Esophagus muscularis mucosa (tissue), 4 donors: Measurements from ENCODE around the gene GHRL. TPM values are rescaled to one million over a fixed set of nuclear protein-coding genes. Genes with fewer than 3 reads are reported as not detected.

Experiments used
- DNase-seq: peaks from one replicate; pipeline ENCODE4 v3.0.0-alpha.2; 2017; ENCODE audit errors: extremely low spot score
- H3K27ac ChIP-seq, 4 donors: fragments of 200-600 bp; sonication (generic); replicated peaks in 1 of 4; 1 replicate in 3 of 4; 2 replicates in 1 of 4; pipeline ENCODE4 v1.5.1; 2016 to 2019; ENCODE audit warnings: mild to moderate bottlenecking in 1 of 4
- H3K27me3 ChIP-seq, 4 donors: fragments of 200-600 bp; sonication (generic); one replicate each; pipeline versions ENCODE4 v1.5.1 to v1.6.0; 2016 to 2019
- H3K36me3 ChIP-seq, 4 donors: fragments of 200-600 bp; sonication (generic); one replicate each; pipeline ENCODE4 v1.5.1; 2016 to 2019
- H3K4me1 ChIP-seq, 4 donors: fragments of 200-600 bp; sonication (generic); one replicate each; pipeline ENCODE4 v1.5.1; 2016 to 2019
- H3K4me3 ChIP-seq, 4 donors: fragments of 200-600 bp; sonication (generic); 1 replicate in 2 of 4; 2 replicates in 2 of 4; pipeline ENCODE4 v1.5.1; 2016 to 2019; ENCODE audit warnings: mild to moderate bottlenecking in 4 of 4, moderate library complexity in 1 of 4
- H3K9me3 ChIP-seq, 4 donors: fragments of 200-600 bp; sonication (generic); 1 replicate in 3 of 4; 2 replicates in 1 of 4; pipeline ENCODE4 v1.5.1; 2016 to 2019
- EP300 ChIP-seq: sonication (generic); formaldehyde crosslinking; IDR thresholded peaks from one replicate; pipeline ENCODE4 v1.6.1; 2017; ENCODE audit warnings: antibody characterized with exemption
- POLR2A ChIP-seq: fragments of 450-650 bp; IDR thresholded peaks from one replicate; pipeline ENCODE4 v1.6.1; 2017; ENCODE audit warnings: antibody characterized with exemption, moderate library complexity, mild to moderate bottlenecking, low read depth
- POLR2AphosphoS5 ChIP-seq, 2 donors: sonication (generic); formaldehyde crosslinking; IDR thresholded peaks; one replicate each; pipeline ENCODE4 v1.6.1; 2017; ENCODE audit warnings: antibody characterized with exemption in 2 of 2
- WGBS: methylation state at CpG from one replicate; pipeline ENCODE4 v1.1.5; 2018; 5-methylcytosine and 5-hydroxymethylcytosine counted together
- intact Hi-C: fragments of 100-400 bp; cut with DNase I; formaldehyde crosslinking; loops from one replicate; pipeline ENCODE4 v1.15.1; 2023
- total RNA-seq, 4 donors: library from RNA; depleted of rRNA; stranded (reverse); fragments of >200 nt; gene quantifications; one replicate each; pipeline versions ENCODE4 v1.1.0 to v1.2.1, GENCODE V29; 2016
- TF ChIP-seq, protein P1 (sequence below), 3 experiments: fragments of 200-600 bp in 2 of 3; fragments of 450-650 bp in 1 of 3; sonication (generic) in 2 of 3; IDR thresholded peaks; one replicate each; pipeline ENCODE4 v1.5.1; 2017 to 2019; ENCODE audit warnings: antibody characterized with exemption in 3 of 3, mild to moderate bottlenecking in 2 of 3, moderate library complexity in 1 of 3

The GHRL gene
- total RNA-seq, 4 donors from 2014 or later: 0.40 TPM; not detected in 3

DNA sequence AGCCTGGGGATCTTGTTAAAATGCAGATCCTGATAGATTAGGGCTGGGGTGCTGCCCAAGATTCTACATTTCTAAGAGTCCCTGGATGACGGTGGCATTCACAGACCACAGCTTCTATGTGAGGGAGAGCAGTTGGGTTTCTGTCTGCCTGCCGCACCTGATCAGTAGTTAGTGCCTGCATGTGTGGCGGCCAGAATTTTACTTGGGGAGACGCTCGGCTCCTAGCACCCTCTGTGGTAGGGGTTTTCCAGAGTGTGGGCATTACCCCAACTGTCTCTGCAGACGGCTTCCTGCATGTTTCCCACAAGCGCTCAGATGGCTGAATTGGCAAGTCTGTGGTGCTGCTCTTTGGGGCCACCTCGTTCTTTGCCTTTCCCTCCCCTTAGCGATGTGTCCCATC lies 8.3 kb downstream of the GHRL start:
- DNase-seq: no peak
- H3K36me3 ChIP-seq: peaks cover 18 to 81% (median 65%) of the 10 kb centered on the region in 4 donors
- no peak overlapping the region for H3K27ac ChIP-seq

DNA sequence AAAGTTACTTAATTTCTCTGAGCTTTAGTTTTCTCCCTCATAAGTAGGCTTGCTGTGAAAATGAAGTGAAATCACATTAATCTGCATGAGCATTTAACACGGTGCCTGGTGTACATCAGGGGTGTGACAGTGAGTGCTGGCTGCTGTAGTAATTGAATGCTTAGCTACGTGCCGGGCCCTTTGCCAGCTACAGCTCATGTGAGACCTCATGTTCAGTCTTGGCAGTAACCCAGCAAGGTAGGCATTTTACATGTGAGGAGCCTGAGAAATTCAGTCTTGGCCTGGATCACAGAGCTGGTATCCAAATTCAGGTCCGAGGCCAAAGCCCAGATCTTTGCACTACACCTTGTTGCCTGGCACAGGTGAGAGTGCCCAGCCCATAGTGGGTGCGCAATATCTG lies 9.1 kb downstream of the GHRL start:
- no peaks in the 10 kb centered on the region for H3K9me3 ChIP-seq
- peaks cover 0 to 12% (median 2%) of the 10 kb centered on the region in 4 donors for H3K4me1 ChIP-seq
- TF ChIP-seq POLR2AphosphoS5 (IDR thresholded peaks at IDR 0.05) (no peak), EP300 (no peak), POLR2A (no peak)
- TF ChIP-seq, protein P1, sequence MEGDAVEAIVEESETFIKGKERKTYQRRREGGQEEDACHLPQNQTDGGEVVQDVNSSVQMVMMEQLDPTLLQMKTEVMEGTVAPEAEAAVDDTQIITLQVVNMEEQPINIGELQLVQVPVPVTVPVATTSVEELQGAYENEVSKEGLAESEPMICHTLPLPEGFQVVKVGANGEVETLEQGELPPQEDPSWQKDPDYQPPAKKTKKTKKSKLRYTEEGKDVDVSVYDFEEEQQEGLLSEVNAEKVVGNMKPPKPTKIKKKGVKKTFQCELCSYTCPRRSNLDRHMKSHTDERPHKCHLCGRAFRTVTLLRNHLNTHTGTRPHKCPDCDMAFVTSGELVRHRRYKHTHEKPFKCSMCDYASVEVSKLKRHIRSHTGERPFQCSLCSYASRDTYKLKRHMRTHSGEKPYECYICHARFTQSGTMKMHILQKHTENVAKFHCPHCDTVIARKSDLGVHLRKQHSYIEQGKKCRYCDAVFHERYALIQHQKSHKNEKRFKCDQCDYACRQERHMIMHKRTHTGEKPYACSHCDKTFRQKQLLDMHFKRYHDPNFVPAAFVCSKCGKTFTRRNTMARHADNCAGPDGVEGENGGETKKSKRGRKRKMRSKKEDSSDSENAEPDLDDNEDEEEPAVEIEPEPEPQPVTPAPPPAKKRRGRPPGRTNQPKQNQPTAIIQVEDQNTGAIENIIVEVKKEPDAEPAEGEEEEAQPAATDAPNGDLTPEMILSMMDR (IDR thresholded peaks at IDR 0.05): no peak
- no peak overlapping the region for H3K4me3 ChIP-seq
- WGBS: 64% methylated on average over 5 of the region's 5 CpGs
- peaks cover 26 to 82% (median 65%) of the 10 kb centered on the region in 4 donors for H3K36me3 ChIP-seq
- intact Hi-C loops: no loop called here
- no peak overlapping the region for H3K27ac ChIP-seq
- DNase-seq: no peak
- no peaks in the 10 kb centered on the region for H3K27me3 ChIP-seq

More for the DNA sequence above, 8.3 kb downstream of the GHRL start:
- 94% methylated on average over 9 of the region's 9 CpGs for WGBS
- H3K4me3 ChIP-seq: no peak overlapping the region
- intact Hi-C loops: no loop called here
- no peak for TF ChIP-seq POLR2A
- TF ChIP-seq, protein P1 (IDR thresholded peaks at IDR 0.05): no peak
- no peak for TF ChIP-seq EP300
- TF ChIP-seq POLR2AphosphoS5 (IDR thresholded peaks at IDR 0.05): no peak
- H3K27me3 ChIP-seq: no peaks in the 10 kb centered on the region
- H3K4me1 ChIP-seq: peaks cover 0 to 12% (median 2%) of the 10 kb centered on the region in 4 donors
- no peaks in the 10 kb centered on the region for H3K9me3 ChIP-seq

DNA sequence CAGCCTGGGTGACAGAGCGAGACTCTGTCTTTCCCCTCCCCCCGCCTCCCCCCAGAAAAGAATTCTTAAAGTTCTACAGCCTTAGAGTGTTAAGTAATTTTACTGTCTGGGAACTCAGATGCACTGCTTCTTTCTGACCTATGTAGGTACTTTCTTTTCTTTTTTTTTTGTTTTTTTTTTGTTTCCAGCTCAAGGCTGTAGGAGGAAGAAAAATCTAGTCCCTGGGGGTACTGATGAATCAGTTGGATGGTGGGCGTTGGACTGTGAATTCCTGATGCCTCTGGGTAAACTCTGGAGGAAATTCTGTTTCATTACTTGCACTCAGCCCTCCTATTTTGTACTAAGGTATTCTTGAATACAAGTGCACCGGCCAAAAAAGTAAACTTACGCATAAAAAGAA lies 10.8 kb downstream of the GHRL start:
- no peak for DNase-seq
- Histone ChIP-seq H3K4me3 (no peak overlapping the region), H3K36me3 (peaks cover 30 to 83% (median 72%) of the 10 kb centered on the region in 4 donors), H3K27ac (no peak overlapping the region), H3K9me3 (no peaks in the 10 kb centered on the region), H3K4me1 (peaks cover 0 to 12% (median 2%) of the 10 kb centered on the region in 4 donors), H3K27me3 (no peaks in the 10 kb centered on the region)
- WGBS: 81% methylated on average over 5 of the region's 5 CpGs
- no peak for TF ChIP-seq POLR2AphosphoS5 (IDR thresholded peaks at IDR 0.05)
- TF ChIP-seq EP300: no peak
- TF ChIP-seq, protein P1 (IDR thresholded peaks at IDR 0.05): no peak
- no peak for TF ChIP-seq POLR2A
- intact Hi-C loops: no loop called here

DNA sequence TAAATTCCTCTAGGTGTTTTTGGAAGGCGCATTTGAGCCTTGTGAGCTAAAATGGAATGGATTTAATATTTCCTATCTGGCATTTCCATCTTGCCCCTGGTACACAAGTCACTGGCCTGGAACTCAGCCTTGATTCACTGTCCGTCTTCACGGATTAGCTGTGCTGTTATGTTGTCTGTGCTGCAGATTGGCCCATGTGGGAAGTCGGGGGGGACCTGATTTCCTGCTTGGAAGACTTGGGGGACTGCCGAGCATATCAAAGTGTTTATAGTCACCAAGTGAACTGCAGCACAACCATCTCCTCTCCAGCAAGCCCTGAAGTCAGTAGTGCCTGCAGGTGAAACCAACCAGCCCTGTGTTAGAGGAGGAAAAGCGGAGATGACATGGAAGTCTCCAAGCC lies 12.2 kb downstream of the GHRL start:
- H3K27ac ChIP-seq: no peak overlapping the region
- TF ChIP-seq POLR2AphosphoS5 (IDR thresholded peaks at IDR 0.05): no peak
- 86% methylated on average over 5 of the region's 6 CpGs for WGBS
- no peaks in the 10 kb centered on the region for H3K27me3 ChIP-seq
- no peak for DNase-seq
- H3K9me3 ChIP-seq: no peaks in the 10 kb centered on the region
- intact Hi-C loops: no loop called here
- H3K4me3 ChIP-seq: no peak overlapping the region
- peaks cover 0 to 9% (median 2%) of the 10 kb centered on the region in 4 donors for H3K4me1 ChIP-seq
- H3K36me3 ChIP-seq: peaks cover 35 to 90% (median 70%) of the 10 kb centered on the region in 4 donors

DNA sequence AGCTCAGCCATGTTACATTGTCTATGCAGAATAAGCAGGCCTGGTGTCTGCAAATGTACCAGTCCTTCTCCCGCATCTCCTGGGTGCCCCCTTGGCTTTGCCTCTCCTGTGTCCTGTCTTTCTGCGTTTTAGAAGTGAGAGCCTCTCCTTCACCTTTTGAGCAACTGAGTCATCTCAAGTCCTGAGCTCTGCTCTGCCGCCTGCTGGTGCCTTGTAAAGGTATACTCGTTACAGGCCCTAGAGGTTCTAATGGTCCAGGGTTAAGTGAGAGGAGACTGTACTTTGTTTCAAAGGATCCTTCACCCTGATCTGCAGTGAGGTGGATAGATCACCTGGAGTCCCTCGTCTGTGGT lies 12.6 kb downstream of the GHRL start:
- TF ChIP-seq POLR2AphosphoS5 (IDR thresholded peaks at IDR 0.05) (no peak), POLR2A (no peak), EP300 (no peak)
- TF ChIP-seq, protein P1 (IDR thresholded peaks at IDR 0.05): no peak
- WGBS: 79% methylated on average over 5 of the region's 5 CpGs
- no peak for DNase-seq
- Histone ChIP-seq H3K9me3 (no peaks in the 10 kb centered on the region), H3K27me3 (no peaks in the 10 kb centered on the region), H3K36me3 (peaks cover 35 to 90% (median 68%) of the 10 kb centered on the region in 4 donors), H3K4me1 (peaks cover 0 to 9% (median 2%) of the 10 kb centered on the region in 4 donors), H3K27ac (no peak overlapping the region), H3K4me3 (no peak overlapping the region)
- intact Hi-C loops: no loop called here
